T47D (cell line): ENCODE measurements around the gene THRAP3.

ENCODE experiments used
- DNase-seq, 2 experiments: peaks; one replicate each; pipeline versions ENCODE4 v3.0.0 to v3.0.0-alpha.2; 2011 to 2012; ENCODE audit warnings: low read depth in 1 of 2, low spot score in 1 of 2
- JUND ChIP-seq: IDR thresholded peaks from 2 replicates; pipeline ENCODE4 v1.6.1; 2012; ENCODE audit warnings: low read depth
- in situ Hi-C: cut with HindIII; loops from 2 replicates; pipeline ENCODE4 v1.10.0; 2016; ENCODE audit warnings: low sequenced_read_pairs, low pct_unique_long_range_greater_than_20kb

Gene THRAP3

GRCh38 chr1:36349839-36350238 is 125.6 kb downstream of the THRAP3 start:
- TF ChIP-seq JUND, result no peak
- DNase-seq, result no peak
- in situ Hi-C loops, result no loop called here

- no peak for DNase-seq
- no peak for TF ChIP-seq JUND
- in situ Hi-C loops, result no loop called here
Observed at GRCh38 chr1:36350659-36351226, 126.5 kb downstream of the THRAP3 start.

GRCh38 chr1:36351227-36351977 is 127.2 kb downstream of the THRAP3 start:
- DNase-seq, result no peak
- in situ Hi-C loops, result no loop called here
- no peak for TF ChIP-seq JUND

- TF ChIP-seq JUND, result no peak
- DNase-seq, result no peak
- in situ Hi-C loops, result no loop called here
Observed at GRCh38 chr1:36352125-36352909, 128.1 kb downstream of the THRAP3 start.

- in situ Hi-C loops, result no loop called here
- TF ChIP-seq JUND, result no peak
- no peak for DNase-seq
Observed at GRCh38 chr1:36352910-36353878, 129.0 kb downstream of the THRAP3 start.

- no peak for DNase-seq
- in situ Hi-C loops, result no loop called here
- no peak for TF ChIP-seq JUND
Observed at GRCh38 chr1:36354486-36354885, 130.2 kb downstream of the THRAP3 start.
